Suprapubic skin (tissue), 4 donors: ENCODE results near the gene HIBADH. TPM values are rescaled to one million over a fixed set of nuclear protein-coding genes. Genes with fewer than 3 reads are reported as not detected.

ENCODE experiments used
- DNase-seq, 2 donors: peaks; one replicate each; pipeline ENCODE4 v3.0.0-alpha.2; 2019; ENCODE audit warnings: low spot score in 2 of 2
- H3K27ac ChIP-seq: fragments of 200-600 bp; sonication (generic); one replicate; pipeline ENCODE4 v1.5.1; 2019
- H3K27me3 ChIP-seq: fragments of 200-600 bp; sonication (generic); one replicate; pipeline ENCODE4 v1.5.1; 2019
- H3K36me3 ChIP-seq: fragments of 200-600 bp; sonication (generic); one replicate; pipeline ENCODE4 v1.5.1; 2019
- H3K4me1 ChIP-seq: fragments of 200-600 bp; sonication (generic); one replicate; pipeline ENCODE4 v1.5.1; 2019
- H3K4me3 ChIP-seq: fragments of 200-600 bp; sonication (generic); one replicate; pipeline ENCODE4 v1.5.1; 2019; ENCODE audit warnings: mild to moderate bottlenecking
- H3K9me3 ChIP-seq: fragments of 200-600 bp; sonication (generic); one replicate; pipeline ENCODE4 v1.5.1; 2019
- EP300 ChIP-seq: sonication (generic); formaldehyde crosslinking; IDR thresholded peaks from one replicate; pipeline ENCODE4 v1.6.1; 2017; ENCODE audit warnings: antibody characterized with exemption
- POLR2A ChIP-seq, 2 donors: fragments of 450-650 bp; IDR thresholded peaks; one replicate each; pipeline ENCODE4 v1.6.1; 2017; ENCODE audit warnings: antibody characterized with exemption in 2 of 2, mild to moderate bottlenecking in 2 of 2, moderate library complexity in 2 of 2
- POLR2AphosphoS5 ChIP-seq, 3 donors: sonication (generic); formaldehyde crosslinking; IDR thresholded peaks; one replicate each; pipeline ENCODE4 v1.6.1; 2017; ENCODE audit warnings: antibody characterized with exemption in 3 of 3
- WGBS: methylation state at CpG from one replicate; pipeline ENCODE4 v1.1.5; 2018; 5-methylcytosine and 5-hydroxymethylcytosine counted together
- total RNA-seq, 4 donors: library from RNA; depleted of rRNA; stranded (reverse); fragments of >200 nt; gene quantifications; one replicate each; pipeline ENCODE4 v1.1.0, GENCODE V29; 2016
- TF ChIP-seq, protein P1 (sequence below), 2 donors: fragments of 200-600 bp in 1 of 2; fragments of 450-650 bp in 1 of 2; sonication (generic) in 1 of 2; IDR thresholded peaks; one replicate each; pipeline ENCODE4 v1.5.1; 2016 to 2019; ENCODE audit warnings: antibody characterized with exemption in 2 of 2, mild to moderate bottlenecking in 1 of 2, moderate library complexity in 1 of 2

HIBADH gene
- total RNA-seq, 4 donors from 2014 or later: 27.9 to 35.2 (median 30.2) TPM

DNA sequence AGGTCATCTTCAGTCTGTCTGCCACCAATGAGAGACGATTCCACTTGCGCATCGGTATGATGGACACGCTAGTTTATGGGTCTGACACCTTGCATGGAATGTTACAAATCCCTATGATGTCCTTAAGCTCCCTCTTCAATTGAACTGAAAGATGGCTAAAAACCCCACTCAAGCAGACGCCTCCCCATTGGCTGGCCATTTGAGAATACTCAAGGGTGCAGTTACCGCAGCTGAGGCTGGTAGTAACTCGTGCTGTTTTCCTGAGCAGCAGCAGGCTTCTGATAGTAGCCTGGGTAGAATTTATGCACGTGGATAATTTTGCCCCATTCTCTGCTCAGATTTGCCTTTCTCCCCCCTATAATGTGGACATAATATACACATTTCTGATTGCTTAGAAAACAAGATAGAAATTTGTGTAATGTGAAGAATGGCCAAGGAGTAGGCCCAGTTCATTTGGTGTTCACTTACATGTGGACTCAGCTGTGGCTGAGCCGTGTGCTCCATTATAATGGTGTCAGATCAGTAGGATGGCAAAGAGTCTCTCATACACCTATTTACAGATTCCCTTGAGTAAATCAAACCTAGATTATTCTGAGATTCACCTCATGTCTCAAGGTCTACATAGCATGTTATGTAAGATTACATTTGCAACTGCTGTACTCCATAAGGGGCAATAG lies 142.8 kb downstream of the HIBADH start:
- no peak for TF ChIP-seq POLR2AphosphoS5 (IDR thresholded peaks at IDR 0.05)
- no peak for TF ChIP-seq POLR2A (IDR thresholded peaks at IDR 0.05)
- TF ChIP-seq EP300: no peak
- TF ChIP-seq, protein P1, sequence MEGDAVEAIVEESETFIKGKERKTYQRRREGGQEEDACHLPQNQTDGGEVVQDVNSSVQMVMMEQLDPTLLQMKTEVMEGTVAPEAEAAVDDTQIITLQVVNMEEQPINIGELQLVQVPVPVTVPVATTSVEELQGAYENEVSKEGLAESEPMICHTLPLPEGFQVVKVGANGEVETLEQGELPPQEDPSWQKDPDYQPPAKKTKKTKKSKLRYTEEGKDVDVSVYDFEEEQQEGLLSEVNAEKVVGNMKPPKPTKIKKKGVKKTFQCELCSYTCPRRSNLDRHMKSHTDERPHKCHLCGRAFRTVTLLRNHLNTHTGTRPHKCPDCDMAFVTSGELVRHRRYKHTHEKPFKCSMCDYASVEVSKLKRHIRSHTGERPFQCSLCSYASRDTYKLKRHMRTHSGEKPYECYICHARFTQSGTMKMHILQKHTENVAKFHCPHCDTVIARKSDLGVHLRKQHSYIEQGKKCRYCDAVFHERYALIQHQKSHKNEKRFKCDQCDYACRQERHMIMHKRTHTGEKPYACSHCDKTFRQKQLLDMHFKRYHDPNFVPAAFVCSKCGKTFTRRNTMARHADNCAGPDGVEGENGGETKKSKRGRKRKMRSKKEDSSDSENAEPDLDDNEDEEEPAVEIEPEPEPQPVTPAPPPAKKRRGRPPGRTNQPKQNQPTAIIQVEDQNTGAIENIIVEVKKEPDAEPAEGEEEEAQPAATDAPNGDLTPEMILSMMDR (IDR thresholded peaks at IDR 0.05): no peak
- 92% methylated on average over 9 of the region's 9 CpGs for WGBS
- no peak overlapping the region for H3K27ac ChIP-seq
- DNase-seq: no peak
- no peak overlapping the region for H3K4me3 ChIP-seq
- H3K36me3 ChIP-seq: peaks cover 9% of the 10 kb centered on the region
- peaks cover 23% of the 10 kb centered on the region for H3K4me1 ChIP-seq
- no peaks in the 10 kb centered on the region for H3K9me3 ChIP-seq
- H3K27me3 ChIP-seq: no peaks in the 10 kb centered on the region

GRCh38 chr7:27518561-27519350 lies 143.9 kb downstream of the HIBADH start:
- no peaks in the 10 kb centered on the region for H3K36me3 ChIP-seq
- no peaks in the 10 kb centered on the region for H3K27me3 ChIP-seq
- no peak for DNase-seq
- TF ChIP-seq EP300 (no peak), POLR2AphosphoS5 (IDR thresholded peaks at IDR 0.05) (no peak), POLR2A (IDR thresholded peaks at IDR 0.05) (no peak)
- TF ChIP-seq, protein P1 (IDR thresholded peaks at IDR 0.05): no peak
- 54% methylated on average over 4 of the region's 4 CpGs for WGBS
- peaks cover 23% of the 10 kb centered on the region for H3K4me1 ChIP-seq
- H3K9me3 ChIP-seq: no peaks in the 10 kb centered on the region
- no peak overlapping the region for H3K27ac ChIP-seq
- H3K4me3 ChIP-seq: no peak overlapping the region

DNA sequence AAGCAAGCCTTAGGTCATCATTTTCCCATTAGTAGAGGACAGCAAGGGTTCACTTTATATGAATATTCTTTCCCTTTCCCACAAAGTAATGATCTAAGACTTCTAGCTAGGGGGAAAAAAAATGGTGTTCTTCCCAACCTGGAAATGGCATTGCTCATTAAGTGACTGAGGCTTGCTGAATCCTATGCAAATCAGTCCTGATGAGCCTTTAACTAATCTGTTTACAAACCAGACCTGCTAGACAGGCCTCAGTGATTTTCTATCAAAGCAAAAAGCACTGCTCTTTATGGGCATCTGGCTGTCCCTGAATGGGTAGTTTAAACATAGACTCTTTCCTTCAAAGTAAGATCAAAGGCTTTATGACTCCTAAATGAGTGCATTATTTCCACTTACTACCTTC lies 146.3 kb downstream of the HIBADH start:
- Histone ChIP-seq H3K36me3 (no peaks in the 10 kb centered on the region), H3K27me3 (no peaks in the 10 kb centered on the region), H3K4me1 (peaks cover 20% of the 10 kb centered on the region), H3K27ac (no peak overlapping the region), H3K9me3 (no peaks in the 10 kb centered on the region), H3K4me3 (no peak overlapping the region)
- DNase-seq: no peak
- TF ChIP-seq POLR2AphosphoS5 (IDR thresholded peaks at IDR 0.05) (no peak), EP300 (no peak), POLR2A (IDR thresholded peaks at IDR 0.05) (no peak)
- TF ChIP-seq, protein P1 (IDR thresholded peaks at IDR 0.05): no peak

GRCh38 chr7:27515933-27516332 lies 146.8 kb downstream of the HIBADH start:
- peaks cover 15% of the 10 kb centered on the region for H3K4me1 ChIP-seq
- 55% methylated on average over 4 of the region's 4 CpGs for WGBS
- TF ChIP-seq EP300 (no peak), POLR2A (IDR thresholded peaks at IDR 0.05) (no peak)
- TF ChIP-seq, protein P1 (IDR thresholded peaks at IDR 0.05): no peak

GRCh38 chr7:27514861-27515260 lies 147.8 kb downstream of the HIBADH start:
- Histone ChIP-seq H3K27ac (no peak overlapping the region), H3K36me3 (no peaks in the 10 kb centered on the region), H3K4me1 (peaks cover 12% of the 10 kb centered on the region), H3K9me3 (no peaks in the 10 kb centered on the region), H3K27me3 (no peaks in the 10 kb centered on the region), H3K4me3 (no peak overlapping the region)
- 70% methylated on average over 5 of the region's 5 CpGs for WGBS
- DNase-seq: no peak
- TF ChIP-seq EP300 (no peak), POLR2A (IDR thresholded peaks at IDR 0.05) (no peak)

More at GRCh38 chr7:27515933-27516332, 146.8 kb downstream of the HIBADH start:
- Histone ChIP-seq H3K4me3 (no peak overlapping the region), H3K27ac (no peak overlapping the region), H3K27me3 (no peaks in the 10 kb centered on the region), H3K36me3 (no peaks in the 10 kb centered on the region), H3K9me3 (no peaks in the 10 kb centered on the region)
- DNase-seq: no peak
